Measurements from ENCODE around the gene CFAP126. TPM values are rescaled to one million over a fixed set of nuclear protein-coding genes. Genes with fewer than 3 reads are reported as not detected.

The CFAP126 gene
- total and polyA plus RNA-seq, 9 donors = 0.11 to 15.2 (median 1.7) TPM; not detected in 4

DNA sequence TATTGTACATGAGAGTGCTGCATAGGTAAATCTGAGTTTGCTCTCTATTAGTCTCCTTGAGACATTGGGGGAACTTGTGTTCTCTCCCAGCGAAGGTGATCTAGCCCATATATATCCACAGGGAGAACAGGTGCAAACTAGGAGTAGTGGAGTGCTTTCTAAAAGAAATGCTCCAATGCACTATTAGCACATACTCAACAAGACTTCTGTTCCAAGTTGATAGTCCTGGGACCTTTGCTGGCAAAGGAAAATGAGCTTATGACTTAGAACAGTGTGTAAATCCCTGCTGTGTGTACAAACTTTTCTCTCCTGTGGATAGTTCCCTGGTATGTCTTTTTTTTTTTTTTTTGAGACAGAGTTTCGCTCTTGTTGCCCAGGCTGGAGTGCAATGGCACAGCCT lies 25.5 kb downstream of the CFAP126 start:
- Histone ChIP-seq H3K27ac (no peak overlapping the region), H3K27me3 (no peaks in the 10 kb centered on the region), H3K4me1 (ENCODE audit: insufficient read depth) (no peaks in the 10 kb centered on the region), H3K4me3 (no peak overlapping the region), H3K36me3 (no peaks in the 10 kb centered on the region), H3K9me3 (no peaks in the 10 kb centered on the region)
- intact Hi-C loops (cut with DNase I) = no loop called here
- DNase-seq = no peak
- TF ChIP-seq POLR2A (IDR thresholded peaks at IDR 0.05) (no peak), EP300 (IDR thresholded peaks at IDR 0.05) (no peak)
- TF ChIP-seq, protein P1, sequence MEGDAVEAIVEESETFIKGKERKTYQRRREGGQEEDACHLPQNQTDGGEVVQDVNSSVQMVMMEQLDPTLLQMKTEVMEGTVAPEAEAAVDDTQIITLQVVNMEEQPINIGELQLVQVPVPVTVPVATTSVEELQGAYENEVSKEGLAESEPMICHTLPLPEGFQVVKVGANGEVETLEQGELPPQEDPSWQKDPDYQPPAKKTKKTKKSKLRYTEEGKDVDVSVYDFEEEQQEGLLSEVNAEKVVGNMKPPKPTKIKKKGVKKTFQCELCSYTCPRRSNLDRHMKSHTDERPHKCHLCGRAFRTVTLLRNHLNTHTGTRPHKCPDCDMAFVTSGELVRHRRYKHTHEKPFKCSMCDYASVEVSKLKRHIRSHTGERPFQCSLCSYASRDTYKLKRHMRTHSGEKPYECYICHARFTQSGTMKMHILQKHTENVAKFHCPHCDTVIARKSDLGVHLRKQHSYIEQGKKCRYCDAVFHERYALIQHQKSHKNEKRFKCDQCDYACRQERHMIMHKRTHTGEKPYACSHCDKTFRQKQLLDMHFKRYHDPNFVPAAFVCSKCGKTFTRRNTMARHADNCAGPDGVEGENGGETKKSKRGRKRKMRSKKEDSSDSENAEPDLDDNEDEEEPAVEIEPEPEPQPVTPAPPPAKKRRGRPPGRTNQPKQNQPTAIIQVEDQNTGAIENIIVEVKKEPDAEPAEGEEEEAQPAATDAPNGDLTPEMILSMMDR (IDR thresholded peaks at IDR 0.05) = no peak
- WGBS, 3 donors = 98 to 100% (median 99%) methylated on average over 2 of the region's 2 CpGs

GRCh38 chr1:161335796-161336195 lies 31.9 kb downstream of the CFAP126 start:
- intact Hi-C loops (cut with DNase I) = no loop called here
- H3K36me3 ChIP-seq = no peaks in the 10 kb centered on the region
- no peak for DNase-seq
- no peak overlapping the region for H3K27ac ChIP-seq
- 51 to 63% (median 55%) methylated on average over 3 of the region's 3 CpGs for WGBS, 3 donors
- no peak overlapping the region for H3K4me3 ChIP-seq
- H3K27me3 ChIP-seq = no peaks in the 10 kb centered on the region
- no peak for TF ChIP-seq POLR2A (IDR thresholded peaks at IDR 0.05)
- TF ChIP-seq, protein P1 (IDR thresholded peaks at IDR 0.05) = no peak
- no peak for TF ChIP-seq EP300 (IDR thresholded peaks at IDR 0.05)
- H3K9me3 ChIP-seq = no peaks in the 10 kb centered on the region
- no peaks in the 10 kb centered on the region for H3K4me1 ChIP-seq (ENCODE audit: insufficient read depth)

DNA sequence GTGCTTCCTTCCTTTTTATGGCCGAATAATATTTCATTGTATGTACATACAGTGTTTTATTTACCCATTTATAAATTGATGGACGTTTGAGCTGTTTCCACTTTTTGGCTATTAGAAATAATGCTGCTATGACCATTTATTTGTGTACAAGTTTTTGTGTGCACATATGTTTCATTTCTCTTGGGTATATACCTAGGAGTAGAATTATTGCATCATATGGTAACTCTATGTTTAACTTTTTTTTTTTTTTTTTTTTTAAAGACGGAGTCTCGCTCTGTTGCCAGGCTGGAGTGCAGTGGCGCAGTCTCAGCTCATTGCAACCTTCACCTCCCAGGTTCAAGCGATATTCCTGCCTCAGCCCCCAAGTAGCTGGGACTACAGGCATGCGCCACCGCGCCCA lies 34.5 kb downstream of the CFAP126 start:
- H3K4me3 ChIP-seq = no peak overlapping the region
- no peak for DNase-seq
- TF ChIP-seq EP300 (IDR thresholded peaks at IDR 0.05) (no peak), POLR2A (IDR thresholded peaks at IDR 0.05) (no peak)
- TF ChIP-seq, protein P1 (IDR thresholded peaks at IDR 0.05) = no peak
- H3K9me3 ChIP-seq = no peaks in the 10 kb centered on the region
- no peaks in the 10 kb centered on the region for H3K36me3 ChIP-seq
- no peaks in the 10 kb centered on the region for H3K4me1 ChIP-seq (ENCODE audit: insufficient read depth)
- no peaks in the 10 kb centered on the region for H3K27me3 ChIP-seq
- 94 to 96% (median 95%) methylated on average over 9 of the region's 9 CpGs for WGBS, 3 donors
- no peak overlapping the region for H3K27ac ChIP-seq
- intact Hi-C loops (cut with DNase I) = no loop called here

DNA sequence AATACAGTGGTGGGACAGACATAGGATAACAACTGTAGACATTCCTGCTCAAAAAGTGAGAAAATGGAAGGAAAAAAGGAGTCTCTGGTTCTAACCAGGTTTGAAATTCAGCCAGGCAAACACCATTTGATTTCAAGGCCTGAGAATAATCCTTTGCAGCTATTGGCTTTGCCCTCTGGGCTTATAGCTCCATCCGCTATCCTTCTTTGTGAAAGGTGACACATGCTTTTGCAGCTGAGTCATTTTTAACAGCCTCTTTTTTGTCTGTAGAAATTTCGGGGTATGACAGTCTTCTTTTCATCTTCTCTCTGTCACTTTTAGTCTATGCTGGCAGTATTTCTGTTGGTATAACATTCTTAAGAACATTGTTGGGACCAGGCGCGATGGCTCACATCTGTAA lies 37.3 kb downstream of the CFAP126 start:
- no peaks in the 10 kb centered on the region for H3K36me3 ChIP-seq
- no peaks in the 10 kb centered on the region for H3K9me3 ChIP-seq
- TF ChIP-seq EP300 (IDR thresholded peaks at IDR 0.05) = no peak
- no peak for TF ChIP-seq POLR2A (IDR thresholded peaks at IDR 0.05)
- TF ChIP-seq, protein P1 (IDR thresholded peaks at IDR 0.05) = no peak
- no peaks in the 10 kb centered on the region for H3K27me3 ChIP-seq
- intact Hi-C loops (cut with DNase I) = no loop called here
- no peak for DNase-seq
- H3K4me1 ChIP-seq (ENCODE audit: insufficient read depth) = no peaks in the 10 kb centered on the region
- no peak overlapping the region for H3K4me3 ChIP-seq
- H3K27ac ChIP-seq = no peak overlapping the region
- WGBS, 3 donors = 81 to 94% (median 93%) methylated on average over 4 of the region's 4 CpGs

Data from ovary (tissue), 9 donors.